HCT116 (cell line): Measurements from ENCODE around the gene TCEANC2. TPM values are rescaled to one million over a fixed set of nuclear protein-coding genes. Genes with fewer than 3 reads are reported as not detected.

Experiments used
- ATAC-seq: fragments of 200-7000 bp; cut with Tn5 transposase; 2 replicates; pipeline ENCODE4 v1.9.1; 2020; ENCODE audit warnings: mild to moderate bottlenecking, moderate library complexity
- BruUV-seq: library from RNA; stranded (reverse); fragments of 400-500 nt; replicated peaks from 2 replicates; lab custom pipeline; 2021; lab: Mats Ljungman, UMichigan
- CTCF ChIA-PET: fragments of 300-600 bp; sonication (Branson Sonifier 250); formaldehyde crosslinking; loops from one replicate; lab custom pipeline; 2021; ENCODE audit warnings: antibody characterized with exemption; lab: Charles Lee
- POLR2A ChIA-PET: fragments of 300-600, 350-600 bp; sonication (Branson Sonifier 250); formaldehyde crosslinking; loops from one replicate; lab custom pipeline; 2021; ENCODE audit warnings: antibody characterized with exemption; lab: Charles Lee
- RAD21 ChIA-PET, 2 experiments: fragments of 300-600 bp; sonication (Branson Sonifier 250); formaldehyde crosslinking; loops; one replicate each; lab custom pipeline; 2023; ENCODE audit warnings: low total read pairs in 2 of 2; ENCODE audit not compliant: uncharacterized antibody in 2 of 2, unreplicated experiment in 2 of 2, low non-redundant PET in 1 of 2; lab: Charles Lee
- DNase-seq: peaks from one replicate; pipeline ENCODE4 v3.0.0-alpha.2; 2010; ENCODE audit warnings: low read depth, low spot score
- H2AFZ ChIP-seq: fragments of 200-600 bp; shearing (Covaris generic), sonication (generic); 2 replicates; pipeline ENCODE4 v1.6.1; 2017; ENCODE audit warnings: low read depth, mixed run types, mixed read lengths, antibody characterized with exemption, low read length; ENCODE audit not compliant: poor library complexity, severe bottlenecking
- H3K27ac ChIP-seq: 2 replicates; pipeline ENCODE4 v1.5.1; 2012; ENCODE audit warnings: low read depth, low read length
- H3K27me3 ChIP-seq: fragments of 200-600 bp; sonication (generic); 2 replicates; pipeline ENCODE4 v1.6.1; 2016; ENCODE audit warnings: mixed run types, low read length, mixed read lengths; ENCODE audit not compliant: insufficient read depth
- H3K36me3 ChIP-seq, 2 experiments: fragments of 200-500 bp in 1 of 2; fragments of 200-600 bp in 1 of 2; sonication (Bioruptor generic) in 1 of 2; sonication (generic) in 1 of 2; 2 replicates each; pipeline versions ENCODE4 v1.5.1 to v1.6.1; 2014 to 2016; ENCODE audit warnings: low read length in 2 of 2, inconsistent platforms in 1 of 2, mixed read lengths in 1 of 2, mixed run types in 1 of 2; ENCODE audit not compliant: insufficient read depth in 2 of 2, control insufficient read depth in 1 of 2
- H3K4me1 ChIP-seq, 2 experiments: fragments of 200-600 bp in 1 of 2; sonication (generic) in 1 of 2; 2 replicates each; pipeline versions ENCODE4 v1.5.1 to v1.6.1; 2012 to 2017; ENCODE audit warnings: low read length in 2 of 2, inconsistent platforms in 1 of 2, mild to moderate bottlenecking in 1 of 2, mixed read lengths in 1 of 2, mixed run types in 1 of 2, moderate library complexity in 1 of 2; ENCODE audit not compliant: insufficient read depth in 2 of 2, control insufficient read depth in 1 of 2
- H3K4me2 ChIP-seq: fragments of 200-600 bp; sonication (generic); 2 replicates; pipeline ENCODE4 v1.6.1; 2017; ENCODE audit warnings: mixed run types, low read length, mixed read lengths
- H3K4me3 ChIP-seq, 2 experiments: fragments of 200-600 bp in 1 of 2; sonication (generic) in 1 of 2; replicated peaks in 1 of 2; 2 replicates each; pipeline ENCODE4 v1.5.1; 2011 to 2016; ENCODE audit warnings: low read length in 2 of 2, control low read depth in 1 of 2, low read depth in 1 of 2, mild to moderate bottlenecking in 1 of 2, mixed read lengths in 1 of 2, mixed run types in 1 of 2
- H3K79me2 ChIP-seq: fragments of 200-600 bp; sonication (generic); 2 replicates; pipeline ENCODE4 v1.6.1; 2017; ENCODE audit warnings: mild to moderate bottlenecking, mixed run types, low read length, moderate library complexity, mixed read lengths; ENCODE audit not compliant: insufficient read depth
- H3K9ac ChIP-seq: fragments of 200-600 bp; sonication (generic); 2 replicates; pipeline ENCODE4 v1.6.1; 2016; ENCODE audit warnings: low read length, mixed read lengths
- H3K9me2 ChIP-seq: fragments of 200-600 bp; sonication (generic), shearing (Covaris generic); 2 replicates; pipeline ENCODE4 v1.6.1; 2017; ENCODE audit warnings: mixed run types, mild to moderate bottlenecking, moderate library complexity; ENCODE audit not compliant: insufficient read depth
- H3K9me3 ChIP-seq, 2 experiments: fragments of 200-500 bp in 1 of 2; fragments of 200-600 bp in 1 of 2; sonication (Bioruptor generic) in 1 of 2; sonication (generic) in 1 of 2; 2 replicates each; pipeline ENCODE4 v1.6.1; 2014 to 2017; ENCODE audit warnings: low read length in 2 of 2, mixed read lengths in 2 of 2, inconsistent platforms in 1 of 2, low read depth in 1 of 2, mild to moderate bottlenecking in 1 of 2, mixed run types in 1 of 2, moderate library complexity in 1 of 2; ENCODE audit not compliant: control insufficient read depth in 1 of 2, insufficient read depth in 1 of 2
- H4K20me1 ChIP-seq: fragments of 200-600 bp; sonication (generic), shearing (Covaris generic); 2 replicates; pipeline ENCODE4 v1.6.1; 2017; ENCODE audit warnings: mixed run types, mild to moderate bottlenecking, moderate library complexity; ENCODE audit not compliant: insufficient read depth
- CBX3 ChIP-seq: IDR thresholded peaks from 2 replicates; pipeline ENCODE4 v1.6.1; 2012; ENCODE audit warnings: low read depth
- CEBPB ChIP-seq: IDR thresholded peaks from 2 replicates; pipeline ENCODE4 v1.6.1; 2012; ENCODE audit warnings: low read depth
- EGR1 ChIP-seq: IDR thresholded peaks from 2 replicates; pipeline ENCODE4 v1.6.1; 2012; ENCODE audit warnings: low read depth
- ELF1 ChIP-seq: IDR thresholded peaks from 2 replicates; pipeline ENCODE4 v1.6.1; 2012; ENCODE audit warnings: low read depth, borderline replicate concordance
- RAD21 ChIP-seq: IDR thresholded peaks from 2 replicates; pipeline ENCODE4 v1.6.1; 2012; ENCODE audit warnings: low read depth, mild to moderate bottlenecking
- SIN3A ChIP-seq: IDR thresholded peaks from 2 replicates; pipeline ENCODE4 v1.6.1; 2012; ENCODE audit warnings: low read depth
- SP1 ChIP-seq: IDR thresholded peaks from 2 replicates; pipeline ENCODE4 v1.6.1; 2012; ENCODE audit warnings: low read depth
- SRF ChIP-seq: IDR thresholded peaks from 2 replicates; pipeline ENCODE4 v1.6.1; 2012; ENCODE audit warnings: low read depth
- TCF7L2 ChIP-seq: IDR thresholded peaks from 2 replicates; pipeline ENCODE4 v1.7.0; 2011; ENCODE audit warnings: borderline replicate concordance, inconsistent platforms; ENCODE audit not compliant: insufficient read depth, insufficient read length; ENCODE audit errors: extremely low read depth
- intact Hi-C: fragments of 100-400 bp; cut with micrococcal nuclease; formaldehyde crosslinking; loops from 2 replicates; pipeline ENCODE4 v1.10.0; 2022
- total RNA-seq: library from RNA; stranded (reverse); gene quantifications from one replicate; pipeline ENCODE4 v1.2.1, GENCODE V29; 2021; ENCODE audit not compliant: unreplicated experiment
- TF ChIP-seq, protein P1 (sequence below): IDR thresholded peaks from 2 replicates; pipeline ENCODE4 v1.6.1; 2012
- TF ChIP-seq, protein P2 (sequence below): IDR thresholded peaks from 2 replicates; pipeline ENCODE4 v1.6.1; 2011; ENCODE audit warnings: mild to moderate bottlenecking, low read length, moderate library complexity; ENCODE audit not compliant: insufficient replicate concordance; ENCODE audit errors: extremely low read depth

TCEANC2 gene
- total RNA-seq, 1 experiment from 2014 or later: 5.4 TPM

DNA sequence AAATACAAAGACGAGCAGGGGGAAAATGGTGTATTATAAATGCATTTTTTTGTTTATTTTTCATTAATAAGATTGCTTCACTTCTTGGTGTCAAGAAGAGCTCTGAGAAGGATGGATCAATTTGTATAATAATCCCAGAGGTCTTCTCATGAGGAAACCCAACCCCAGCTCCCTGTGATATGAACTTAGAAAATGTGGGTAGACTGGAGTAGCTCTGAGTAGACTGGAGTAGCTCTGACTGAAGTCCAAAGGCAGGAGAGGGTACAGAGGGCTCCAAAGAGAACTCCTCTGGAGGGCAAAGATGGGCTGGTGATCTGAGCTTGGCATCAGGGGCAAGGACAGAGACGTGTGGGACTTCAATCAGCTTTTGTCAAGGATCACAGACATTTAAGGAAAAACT, 78.0 kb downstream of the TCEANC2 start (continued):
- TF ChIP-seq, protein P1, sequence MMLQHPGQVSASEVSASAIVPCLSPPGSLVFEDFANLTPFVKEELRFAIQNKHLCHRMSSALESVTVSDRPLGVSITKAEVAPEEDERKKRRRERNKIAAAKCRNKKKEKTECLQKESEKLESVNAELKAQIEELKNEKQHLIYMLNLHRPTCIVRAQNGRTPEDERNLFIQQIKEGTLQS: no peak
- TF ChIP-seq SP1: no peak
- no peak for TF ChIP-seq TCF7L2
- no peak for TF ChIP-seq SIN3A

DNA sequence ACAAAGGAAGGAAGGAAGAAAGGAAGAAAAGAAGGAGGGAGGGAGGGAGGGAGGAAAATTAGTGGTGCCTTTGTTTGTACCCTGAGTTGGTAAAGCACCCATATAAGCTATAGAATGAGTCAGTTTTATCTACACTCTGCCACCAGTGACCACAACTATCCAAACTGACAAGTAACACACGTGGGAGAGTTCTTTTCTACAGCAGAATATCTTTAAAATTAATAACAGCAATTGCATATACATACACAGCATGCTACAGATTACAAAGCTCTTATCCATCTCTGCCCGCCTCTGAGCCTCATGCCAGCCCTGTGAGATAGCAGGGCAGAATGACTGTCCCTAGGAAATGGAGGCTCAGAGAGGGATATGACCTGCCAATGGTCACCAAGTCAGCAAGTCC, 79.1 kb downstream of the TCEANC2 start:
- CTCF ChIA-PET: no interaction called here
- no peak for TF ChIP-seq CEBPB
- no peak for TF ChIP-seq EGR1
- TF ChIP-seq TCF7L2: no peak
- no peak for TF ChIP-seq ELF1
- TF ChIP-seq SRF: no peak
- no peak for TF ChIP-seq SIN3A
- TF ChIP-seq, protein P2, sequence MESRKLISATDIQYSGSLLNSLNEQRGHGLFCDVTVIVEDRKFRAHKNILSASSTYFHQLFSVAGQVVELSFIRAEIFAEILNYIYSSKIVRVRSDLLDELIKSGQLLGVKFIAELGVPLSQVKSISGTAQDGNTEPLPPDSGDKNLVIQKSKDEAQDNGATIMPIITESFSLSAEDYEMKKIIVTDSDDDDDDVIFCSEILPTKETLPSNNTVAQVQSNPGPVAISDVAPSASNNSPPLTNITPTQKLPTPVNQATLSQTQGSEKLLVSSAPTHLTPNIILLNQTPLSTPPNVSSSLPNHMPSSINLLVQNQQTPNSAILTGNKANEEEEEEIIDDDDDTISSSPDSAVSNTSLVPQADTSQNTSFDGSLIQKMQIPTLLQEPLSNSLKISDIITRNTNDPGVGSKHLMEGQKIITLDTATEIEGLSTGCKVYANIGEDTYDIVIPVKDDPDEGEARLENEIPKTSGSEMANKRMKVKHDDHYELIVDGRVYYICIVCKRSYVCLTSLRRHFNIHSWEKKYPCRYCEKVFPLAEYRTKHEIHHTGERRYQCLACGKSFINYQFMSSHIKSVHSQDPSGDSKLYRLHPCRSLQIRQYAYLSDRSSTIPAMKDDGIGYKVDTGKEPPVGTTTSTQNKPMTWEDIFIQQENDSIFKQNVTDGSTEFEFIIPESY: no peak
- TF ChIP-seq CBX3: no peak
- no peak for TF ChIP-seq RAD21
- TF ChIP-seq SP1: no peak
- TF ChIP-seq, all 23 proteins: peak for 0
- ATAC-seq: no peak

More for the DNA sequence above, 79.1 kb downstream of the TCEANC2 start:
- BruUV-seq: no TSS peak
- H3K9me2 ChIP-seq: no peaks in the 10 kb centered on the region
- ChIA-PET POLR2A (no interaction called here), RAD21 (no interaction called here)
- no peak overlapping the region for H3K9ac ChIP-seq
- DNase-seq: no peak
- H3K4me1 ChIP-seq: no peaks in the 10 kb centered on the region
- H3K27me3 ChIP-seq: no peaks in the 10 kb centered on the region
- no peaks in the 10 kb centered on the region for H4K20me1 ChIP-seq
- no peak overlapping the region for H3K27ac ChIP-seq
- H3K4me3 ChIP-seq: no peak overlapping the region
- H3K4me2 ChIP-seq: no peak overlapping the region
- no peak overlapping the region for H2AFZ ChIP-seq
- intact Hi-C loops: no loop called here
- H3K79me2 ChIP-seq: no peaks in the 10 kb centered on the region
- no peaks in the 10 kb centered on the region for H3K9me3 ChIP-seq
- H3K36me3 ChIP-seq: no peaks in the 10 kb centered on the region
